Mesodermal cell (in vitro differentiated cells): ENCODE results near the gene SLC28A3. TPM values are rescaled to one million over a fixed set of nuclear protein-coding genes. Genes with fewer than 3 reads are reported as not detected.
"Not testable (repeated sequence)": the region's sequence is repeated elsewhere in the genome, so short reads cannot be mapped to it uniquely, and the experiment has no call there.

Source experiments
- H3K27ac ChIP-seq: 2 replicates; pipeline ENCODE4 v1.7.0; 2013; ENCODE audit warnings: mild to moderate bottlenecking, low read depth, low read length, moderate library complexity; ENCODE audit not compliant: severe bottlenecking
- H3K36me3 ChIP-seq: 2 replicates; pipeline ENCODE4 v1.7.1; 2013; ENCODE audit warnings: mild to moderate bottlenecking, low read length, moderate library complexity; ENCODE audit not compliant: control insufficient read depth, insufficient read depth
- H3K4me1 ChIP-seq: one replicate; pipeline ENCODE4 v1.7.1; 2013; ENCODE audit warnings: mild to moderate bottlenecking, low read length; ENCODE audit not compliant: insufficient read depth, control insufficient read depth, poor library complexity, severe bottlenecking
- H3K4me3 ChIP-seq: 2 replicates; pipeline ENCODE4 v1.7.0; 2013; ENCODE audit warnings: low read length, control low read depth, mild to moderate bottlenecking; ENCODE audit not compliant: insufficient read depth, poor library complexity, severe bottlenecking; ENCODE audit errors: extremely low read depth
- H3K9me3 ChIP-seq: 2 replicates; pipeline ENCODE4 v1.7.1; 2013; ENCODE audit warnings: mild to moderate bottlenecking, low read length, moderate library complexity; ENCODE audit not compliant: control insufficient read depth
- WGBS, 2 experiments: methylation state at CpG; one replicate each; pipeline ENCODE4 v1.1.5; 2013; ENCODE audit warnings: missing lambda C conversion rate in 2 of 2; ENCODE audit not compliant: insufficient coverage in 2 of 2; 5-methylcytosine and 5-hydroxymethylcytosine counted together
- polyA plus RNA-seq, 2 experiments: library from polyadenylated mRNA; stranded (reverse); fragments of 50-300 nt; gene quantifications; one replicate each; pipeline ENCODE4 v1.2.3, GENCODE V29; 2013

SLC28A3 gene
- 0.26 TPM for polyA plus RNA-seq (2013, experiment 1 of 2)
- polyA plus RNA-seq (2013, experiment 2 of 2) = 0.15 TPM

DNA sequence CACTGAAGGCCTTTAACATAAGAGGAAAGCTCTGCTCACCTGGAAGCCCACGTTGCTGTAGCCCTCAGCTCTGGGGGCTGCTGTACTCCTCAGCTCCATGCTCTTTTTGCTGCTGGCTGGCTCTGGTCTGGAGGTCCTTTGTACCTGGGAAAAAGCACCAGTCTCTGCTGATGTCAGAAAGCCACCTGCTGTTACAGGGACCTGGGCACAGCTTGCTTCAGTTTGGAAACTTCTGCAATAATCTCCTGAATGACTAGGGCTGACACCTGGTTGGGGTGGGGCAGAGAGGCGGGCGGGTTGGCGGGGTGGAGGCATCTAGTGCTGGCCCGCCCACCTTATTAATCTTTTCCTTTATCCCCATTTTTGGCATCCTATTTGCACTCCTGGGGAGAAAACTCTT, at the start of gene SLC28A3:
Gene SLC28A3, minus strand, starts transcription at position 224 of the 400 bp plus-strand sequence. Its CDS starts 125 bp downstream, at position 99.
- no peak within 1 kb of the TSS for H3K4me3 ChIP-seq
- H3K36me3 ChIP-seq = no peaks in the 10 kb centered on the region
- no peak within 1 kb of the TSS for H3K27ac ChIP-seq
- H3K9me3 ChIP-seq = no peaks in the 10 kb centered on the region
- 10 to 38% methylated on average over 1 of the region's 5 CpGs for WGBS, 2 experiments
- no peaks in the 10 kb centered on the region for H3K4me1 ChIP-seq

DNA sequence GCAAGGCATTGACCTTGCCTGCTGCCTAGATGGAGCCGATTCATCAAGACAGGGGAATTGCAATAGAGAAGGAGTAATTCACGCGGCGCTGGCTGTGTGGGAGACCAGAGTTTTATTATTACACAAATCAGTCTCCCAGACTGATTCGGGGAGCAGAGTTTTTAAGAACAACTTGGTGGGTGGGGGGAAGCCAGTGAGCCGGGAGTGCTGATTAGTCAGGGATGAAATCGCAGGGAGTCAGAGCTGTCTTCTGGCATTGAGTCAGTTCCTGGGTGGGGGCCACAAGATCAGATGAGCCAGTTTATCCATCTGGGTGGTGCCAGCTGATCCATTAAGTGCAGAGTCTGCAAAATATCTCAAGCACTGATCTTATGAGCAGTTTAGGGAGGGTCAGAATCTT, 49.7 kb upstream of the SLC28A3 start:
- not testable (repeated sequence) for H3K4me3 ChIP-seq, H3K36me3 ChIP-seq, H3K27ac ChIP-seq, H3K9me3 ChIP-seq, H3K4me1 ChIP-seq
- 59 to 80% methylated on average over 2 to 6 of the region's 7 CpGs for WGBS, 2 experiments

- Histone ChIP-seq H3K36me3 (no peaks in the 10 kb centered on the region), H3K4me1 (no peaks in the 10 kb centered on the region), H3K9me3 (no peaks in the 10 kb centered on the region), H3K27ac (no peak overlapping the region), H3K4me3 (no peak overlapping the region)
- WGBS, 2 experiments = 85 to 86% methylated on average over 1 to 3 of the region's 5 CpGs
These were observed 47.3 kb upstream of the SLC28A3 start for GRCh38 chr9:84387821-84388220.

GRCh38 chr9:84386753-84387152, 46.2 kb upstream of the SLC28A3 start:
- Histone ChIP-seq H3K4me1 (no peaks in the 10 kb centered on the region), H3K9me3 (no peaks in the 10 kb centered on the region), H3K36me3 (no peaks in the 10 kb centered on the region), H3K4me3 (no peak overlapping the region), H3K27ac (no peak overlapping the region)
- WGBS, 2 experiments = no CpG with 5 or more reads among the region's 1 CpG

- 80% methylated on average over 1 of the region's 1 CpG; no CpG with 5 or more reads in 1 of the 2 experiments for whole genome bisulfite sequencing, 2 experiments
- no peaks in the 10 kb centered on the region for H3K9me3 ChIP-seq
- H3K27ac ChIP-seq = no peak overlapping the region
- no peak overlapping the region for H3K4me3 ChIP-seq
- H3K4me1 ChIP-seq = no peaks in the 10 kb centered on the region
- no peaks in the 10 kb centered on the region for H3K36me3 ChIP-seq
These were observed 45.0 kb upstream of the SLC28A3 start for GRCh38 chr9:84385386-84386040.

GRCh38 chr9:84384617-84385016, 44.1 kb upstream of the SLC28A3 start:
- Histone ChIP-seq H3K4me3 (no peak overlapping the region), H3K9me3 (no peaks in the 10 kb centered on the region), H3K27ac (no peak overlapping the region), H3K36me3 (no peaks in the 10 kb centered on the region), H3K4me1 (no peaks in the 10 kb centered on the region)
- WGBS, 2 experiments = no CpG with 5 or more reads among the region's 1 CpG

DNA sequence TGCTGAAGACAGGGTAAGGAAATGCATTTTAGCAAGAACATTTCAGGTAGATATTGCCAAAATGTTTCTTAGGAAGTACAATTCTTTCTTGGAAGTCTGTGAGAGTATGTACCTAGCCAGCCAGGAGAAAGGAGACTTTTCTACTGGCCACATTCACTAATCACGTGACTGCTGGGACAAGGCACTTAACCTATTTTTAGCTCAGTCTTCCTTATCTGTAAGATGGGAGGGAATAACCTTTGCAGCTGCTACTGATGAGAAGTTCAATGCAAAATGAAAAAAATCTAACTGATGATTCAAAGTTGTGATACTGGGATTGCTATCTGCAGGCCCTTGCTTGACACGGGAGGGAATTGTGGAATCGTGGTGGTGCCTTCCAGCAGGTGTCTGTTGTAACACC, 42.6 kb upstream of the SLC28A3 start:
- Histone ChIP-seq H3K27ac (no peak overlapping the region), H3K36me3 (no peaks in the 10 kb centered on the region), H3K4me1 (no peaks in the 10 kb centered on the region), H3K9me3 (no peaks in the 10 kb centered on the region), H3K4me3 (no peak overlapping the region)
- 87 to 100% methylated on average over 2 of the region's 3 CpGs for WGBS, 2 experiments

- H3K36me3 ChIP-seq = no peaks in the 10 kb centered on the region
- H3K4me3 ChIP-seq = no peak overlapping the region
- no peaks in the 10 kb centered on the region for H3K4me1 ChIP-seq
- WGBS, 2 experiments = 100% methylated on average over 1 to 3 of the region's 6 CpGs
- H3K27ac ChIP-seq = no peak overlapping the region
- no peaks in the 10 kb centered on the region for H3K9me3 ChIP-seq
These were observed 42.2 kb upstream of the SLC28A3 start for GRCh38 chr9:84382720-84383119.

- H3K27ac ChIP-seq = no peak overlapping the region
- no peaks in the 10 kb centered on the region for H3K4me1 ChIP-seq
- no peaks in the 10 kb centered on the region for H3K9me3 ChIP-seq
- no peak overlapping the region for H3K4me3 ChIP-seq
- H3K36me3 ChIP-seq = no peaks in the 10 kb centered on the region
- 73 to 94% methylated on average over 2 to 3 of the region's 3 CpGs for WGBS, 2 experiments
These were observed 41.0 kb upstream of the SLC28A3 start for GRCh38 chr9:84381508-84381907.

GRCh38 chr9:84379740-84380139, 39.2 kb upstream of the SLC28A3 start:
- Histone ChIP-seq H3K4me1 (no peaks in the 10 kb centered on the region), H3K4me3 (no peak overlapping the region), H3K36me3 (no peaks in the 10 kb centered on the region), H3K9me3 (no peaks in the 10 kb centered on the region), H3K27ac (no peak overlapping the region)

DNA sequence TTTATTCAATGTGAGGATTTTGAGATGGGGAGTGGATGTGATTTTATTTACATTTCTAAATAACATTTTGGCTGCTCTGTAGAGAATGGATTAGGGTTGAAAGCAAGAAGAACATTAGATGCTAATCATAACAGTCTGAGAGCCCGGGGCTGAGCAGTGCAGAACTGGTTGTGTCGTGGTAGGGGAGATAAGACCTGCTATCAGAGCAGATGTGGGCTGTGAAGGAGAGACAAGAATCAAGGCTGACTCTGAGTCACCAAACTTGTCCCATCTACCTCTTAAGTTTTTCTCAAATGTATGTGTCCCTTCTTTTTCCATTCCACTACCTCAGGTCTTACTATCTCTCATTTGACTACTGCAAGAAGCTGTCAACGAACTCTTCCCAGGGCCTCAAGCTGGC, 35.4 kb upstream of the SLC28A3 start:
- H3K36me3 ChIP-seq = no peaks in the 10 kb centered on the region
- 91 to 92% methylated on average over 2 to 3 of the region's 3 CpGs for WGBS, 2 experiments
- peaks cover 6% of the 10 kb centered on the region for H3K4me1 ChIP-seq
- no peak overlapping the region for H3K27ac ChIP-seq
- H3K9me3 ChIP-seq = no peaks in the 10 kb centered on the region
- H3K4me3 ChIP-seq = no peak overlapping the region
